Measurements from ENCODE around the gene ARAP3. TPM values are rescaled to one million over a fixed set of nuclear protein-coding genes. Genes with fewer than 3 reads are reported as not detected.

Gene ARAP3
- total and polyA plus RNA-seq, 9 of the 15 experiments (the other 6 are each of a cell fraction or from before 2014, with no cell fraction given), result 0.83 to 25.7 (median 6.4) TPM

GRCh38 chr5:141650851-141651727, 30.9 kb downstream of the ARAP3 start, which contains the start of gene FCHSD1 (continued):
- TF ChIP-seq HOMEZ (CRISPR knock-in tag; IDR thresholded peaks at IDR 0.05) (no peak), DIDO1 (tag; IDR thresholded peaks at IDR 0.05; ENCODE audit: low read depth) (no peak), ZNF212 (CRISPR knock-in tag; IDR thresholded peaks at IDR 0.05) (no peak), MNT (conservative IDR thresholded peaks at IDR 0.05) (0 out of 4 replicates have a peak, but pooled peaks have one; percentile 17 to 37), NEUROD1 (IDR thresholded peaks at IDR 0.05; ENCODE audit: borderline replicate concordance, low read depth, low read length, partially characterized antibody) (no peak), RNF2 (IDR thresholded peaks at IDR 0.05) (no peak), TBL1XR1 (IDR thresholded peaks at IDR 0.05; ENCODE audit: low read length in 2 of 2) (no peak), TAF9B (IDR thresholded peaks at IDR 0.05; ENCODE audit: partially characterized antibody) (no peak), KDM1A (IDR thresholded peaks at IDR 0.05) (no peak), TAF1 (IDR thresholded peaks at IDR 0.05; ENCODE audit: control insufficient read depth, extremely low read depth, insufficient read depth, low read length, severe bottlenecking) (peak; percentile 65), GTF2A2 (tag; IDR thresholded peaks at IDR 0.05) (no peak), ARNT (IDR thresholded peaks at IDR 0.05) (no peak), NCOA4 (IDR thresholded peaks at IDR 0.05; ENCODE audit: partially characterized antibody) (no peak), NUFIP1 (IDR thresholded peaks at IDR 0.05; ENCODE audit: partially characterized antibody) (no peak), E2F4 (CRISPR knock-in tag; IDR thresholded peaks at IDR 0.05; ENCODE audit: low read depth) (no peak), TFE3 (CRISPR knock-in tag; IDR thresholded peaks at IDR 0.05) (no peak), ZNF232 (CRISPR knock-in tag; IDR thresholded peaks at IDR 0.05) (no peak), AFF4 (CRISPR knock-in tag; IDR thresholded peaks at IDR 0.05) (no peak)

All from K562 (cell line).